IPS DF 4.7 (cell line): ENCODE results near the gene ABCF3.

Source experiments
- DNase-seq: peaks from one replicate; pipeline ENCODE4 v3.0.0-alpha.2; 2013; ENCODE audit warnings: low spot score; ENCODE audit errors: extremely low read depth

Gene ABCF3

GRCh38 chr3:184166671-184167070 is 19.3 kb upstream of the ABCF3 start:
- DNase-seq = no peak

GRCh38 chr3:184167786-184168185 is 18.2 kb upstream of the ABCF3 start:
- no peak for DNase-seq

- DNase-seq = no peak
Observed at GRCh38 chr3:184168363-184169120, 17.5 kb upstream of the ABCF3 start.

- no peak for DNase-seq
Observed at GRCh38 chr3:184169896-184170875, 15.8 kb upstream of the ABCF3 start.

GRCh38 chr3:184171562-184171961 is 14.4 kb upstream of the ABCF3 start:
- DNase-seq = no peak

- DNase-seq = no peak
Observed at GRCh38 chr3:184172681-184173373, 13.2 kb upstream of the ABCF3 start.

- no peak for DNase-seq
Observed at GRCh38 chr3:184173374-184173722, 12.7 kb upstream of the ABCF3 start.

GRCh38 chr3:184174284-184174645 is 11.7 kb upstream of the ABCF3 start:
- no peak for DNase-seq

- peak; percentile 92 for DNase-seq
Observed at GRCh38 chr3:184174646-184175492, 11.1 kb upstream of the ABCF3 start, which contains the start of gene AP2M1. Gene AP2M1 (plus strand): TSS chr3:184174855. CDS start chr3:184176994, 2,139 bp downstream.

- no peak for DNase-seq
Observed at GRCh38 chr3:184175506-184175905, 10.5 kb upstream of the ABCF3 start.

- no peak for DNase-seq
Observed at GRCh38 chr3:184175981-184176376, 10.0 kb upstream of the ABCF3 start.

GRCh38 chr3:184176377-184177330 is 9.3 kb upstream of the ABCF3 start:
- no peak for DNase-seq

GRCh38 chr3:184177331-184177731 is 8.7 kb upstream of the ABCF3 start:
- DNase-seq = no peak

- no peak for DNase-seq
Observed at GRCh38 chr3:184177767-184178306, 8.2 kb upstream of the ABCF3 start.

- DNase-seq = no peak
Observed at GRCh38 chr3:184178521-184179138, 7.4 kb upstream of the ABCF3 start.

GRCh38 chr3:184180165-184180564 is 5.8 kb upstream of the ABCF3 start:
- no peak for DNase-seq

GRCh38 chr3:184181596-184181995 is 4.4 kb upstream of the ABCF3 start:
- DNase-seq = no peak

- DNase-seq = no peak
Observed at GRCh38 chr3:184183679-184184078, 2.3 kb upstream of the ABCF3 start.
